Measurements from ENCODE around the gene PACSIN2.

Gene PACSIN2

GRCh38 chr22:42863349-42863961 is 151.5 kb downstream of the PACSIN2 start:
- TF ChIP-seq, protein P1, sequence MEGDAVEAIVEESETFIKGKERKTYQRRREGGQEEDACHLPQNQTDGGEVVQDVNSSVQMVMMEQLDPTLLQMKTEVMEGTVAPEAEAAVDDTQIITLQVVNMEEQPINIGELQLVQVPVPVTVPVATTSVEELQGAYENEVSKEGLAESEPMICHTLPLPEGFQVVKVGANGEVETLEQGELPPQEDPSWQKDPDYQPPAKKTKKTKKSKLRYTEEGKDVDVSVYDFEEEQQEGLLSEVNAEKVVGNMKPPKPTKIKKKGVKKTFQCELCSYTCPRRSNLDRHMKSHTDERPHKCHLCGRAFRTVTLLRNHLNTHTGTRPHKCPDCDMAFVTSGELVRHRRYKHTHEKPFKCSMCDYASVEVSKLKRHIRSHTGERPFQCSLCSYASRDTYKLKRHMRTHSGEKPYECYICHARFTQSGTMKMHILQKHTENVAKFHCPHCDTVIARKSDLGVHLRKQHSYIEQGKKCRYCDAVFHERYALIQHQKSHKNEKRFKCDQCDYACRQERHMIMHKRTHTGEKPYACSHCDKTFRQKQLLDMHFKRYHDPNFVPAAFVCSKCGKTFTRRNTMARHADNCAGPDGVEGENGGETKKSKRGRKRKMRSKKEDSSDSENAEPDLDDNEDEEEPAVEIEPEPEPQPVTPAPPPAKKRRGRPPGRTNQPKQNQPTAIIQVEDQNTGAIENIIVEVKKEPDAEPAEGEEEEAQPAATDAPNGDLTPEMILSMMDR (conservative IDR thresholded peaks at IDR 0.05; ENCODE audit: control insufficient read depth, insufficient read depth, low read depth, low read length): no peak
- peak; percentile 90 for DNase-seq (ENCODE audit: low read depth)
- H3K4me3 ChIP-seq (ENCODE audit: control insufficient read depth, low read depth, low read length): no peak overlapping the region

GRCh38 chr22:42862045-42862734 is 152.8 kb downstream of the PACSIN2 start:
- H3K4me3 ChIP-seq (ENCODE audit: control insufficient read depth, low read depth, low read length): no peak overlapping the region
- DNase-seq (ENCODE audit: low read depth): peak; percentile 55
- TF ChIP-seq, protein P1 (conservative IDR thresholded peaks at IDR 0.05; ENCODE audit: control insufficient read depth, insufficient read depth, low read depth, low read length): no peak

GRCh38 chr22:42860968-42861367 is 154.0 kb downstream of the PACSIN2 start:
- DNase-seq (ENCODE audit: low read depth): no peak
- TF ChIP-seq, protein P1 (conservative IDR thresholded peaks at IDR 0.05; ENCODE audit: control insufficient read depth, insufficient read depth, low read depth, low read length): no peak
- no peak overlapping the region for H3K4me3 ChIP-seq (ENCODE audit: control insufficient read depth, low read depth, low read length)

DNA sequence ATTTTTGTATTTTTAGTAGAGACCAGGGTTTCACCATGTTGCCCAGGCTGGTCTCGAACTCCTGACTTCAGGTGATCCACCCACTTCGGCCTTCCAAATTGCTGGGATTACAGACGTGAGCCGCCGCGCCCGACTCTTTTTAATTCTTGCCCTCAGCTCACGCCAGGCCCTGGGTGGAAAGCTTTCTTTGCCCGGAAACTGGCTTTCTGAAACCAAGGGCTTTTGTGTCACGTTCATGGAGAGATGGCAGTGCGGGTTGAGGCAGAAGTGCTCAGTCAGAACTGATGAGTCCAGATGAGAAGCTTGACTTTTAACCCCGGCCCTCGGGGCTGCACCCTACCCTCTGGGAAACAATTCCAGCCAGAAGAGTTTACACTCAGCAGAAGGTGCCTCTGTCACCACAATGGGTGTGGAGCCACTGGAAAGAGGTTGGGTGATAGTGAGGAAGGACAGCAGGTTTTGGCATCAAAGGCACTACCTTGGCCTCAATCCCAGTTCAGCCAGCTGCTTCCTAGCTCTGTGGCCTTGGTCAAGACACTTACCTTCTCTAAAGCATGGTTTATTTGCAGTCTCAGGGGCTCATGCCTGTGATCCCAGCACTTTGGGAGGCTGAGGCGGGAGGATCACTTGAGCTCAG is 157.0 kb downstream of the PACSIN2 start:
- no peak for DNase-seq (ENCODE audit: low read depth)
- no peak overlapping the region for H3K4me3 ChIP-seq (ENCODE audit: control insufficient read depth, low read depth, low read length)
- TF ChIP-seq, protein P1 (conservative IDR thresholded peaks at IDR 0.05; ENCODE audit: control insufficient read depth, insufficient read depth, low read depth, low read length): no peak

GRCh38 chr22:42856865-42857704 is 157.9 kb downstream of the PACSIN2 start, which contains the start of gene ARFGAP3:
Gene ARFGAP3, minus strand, starts transcription at chr22:42857273. Its CDS starts 91 bp downstream, at chr22:42857182.
- H3K4me3 ChIP-seq (ENCODE audit: control insufficient read depth, low read depth, low read length): peak within 1 kb of the TSS; percentile 75
- TF ChIP-seq, protein P1 (conservative IDR thresholded peaks at IDR 0.05; ENCODE audit: control insufficient read depth, insufficient read depth, low read depth, low read length): no peak
- DNase-seq (ENCODE audit: low read depth): peak; percentile 87

GRCh38 chr22:42856179-42856864 is 158.6 kb downstream of the PACSIN2 start:
- TF ChIP-seq, protein P1 (conservative IDR thresholded peaks at IDR 0.05; ENCODE audit: control insufficient read depth, insufficient read depth, low read depth, low read length): no peak
- DNase-seq (ENCODE audit: low read depth): peak; percentile 39
- peak overlapping the region; percentile 75 for H3K4me3 ChIP-seq (ENCODE audit: control insufficient read depth, low read depth, low read length)
